Left lung (tissue), 10 donors: ENCODE data around the gene NEK9. TPM values are rescaled to one million over a fixed set of nuclear protein-coding genes. Genes with fewer than 3 reads are reported as not detected.
A peak's percentile ranks its signal among the peaks of the same experiment; 100 is the strongest.
"Not testable (repeated sequence)": the region's sequence is repeated elsewhere in the genome, so short reads cannot be mapped to it uniquely, and the experiment has no call there.

Experiments
- ATAC-seq: fragments of 200-7000 bp; cut with Tn5 transposase; one replicate; pipeline ENCODE4 v1.9.1; 2020; ENCODE audit warnings: moderate library complexity
- DNase-seq, 4 donors: peaks; one replicate each; pipeline ENCODE4 v3.0.0-alpha.2; 2013 to 2020
- H3K27ac ChIP-seq, 2 donors: fragments of 200-600 bp; sonication (generic) in 1 of 2; one replicate each; pipeline versions ENCODE4 v1.5.0 to v1.8.0; 2020 to 2021
- H3K27me3 ChIP-seq, 2 donors: fragments of 200-600 bp; sonication (generic) in 1 of 2; one replicate each; pipeline versions ENCODE4 v1.5.0 to v1.8.0; 2020 to 2021
- H3K36me3 ChIP-seq, 2 donors: fragments of 200-600 bp; sonication (generic) in 1 of 2; one replicate each; pipeline versions ENCODE4 v1.5.0 to v1.8.0; 2020 to 2021
- H3K4me1 ChIP-seq, 2 donors: fragments of 200-600 bp; one replicate each; pipeline ENCODE4 v1.8.0; 2021
- H3K4me3 ChIP-seq, 2 donors: fragments of 200-600 bp; sonication (generic) in 1 of 2; one replicate each; pipeline versions ENCODE4 v1.5.0 to v1.8.0; 2020 to 2021; ENCODE audit warnings: mild to moderate bottlenecking in 1 of 2
- H3K9me3 ChIP-seq, 2 donors: fragments of 200-600 bp; sonication (generic) in 1 of 2; one replicate each; pipeline versions ENCODE4 v1.5.0 to v1.8.0; 2020 to 2021
- CTCF ChIP-seq, 2 donors: fragments of 200-600 bp; sonication (generic) in 1 of 2; IDR thresholded peaks; one replicate each; pipeline versions ENCODE4 v1.5.0 to v1.8.0; 2021; ENCODE audit warnings: antibody characterized with exemption in 2 of 2
- intact Hi-C, 2 donors: fragments of 100-400 bp; cut with DNase I; formaldehyde crosslinking; loops; one replicate each; pipeline versions ENCODE4 v1.11.2 to v1.14.2; 2022
- polyA plus RNA-seq, 6 donors: library from polyadenylated mRNA; unstranded; fragments of 120-200 nt; gene quantifications; one replicate each; pipeline ENCODE4 v1.2.1, GENCODE V29; 2013; ENCODE audit not compliant: insufficient read length in 6 of 6
- total RNA-seq, 2 donors: library from RNA; stranded (reverse); fragmentation: NEBNext Ultra II Directional; extraction: Animal tissue kit (Norgen Biotek cat#: 25700); gene quantifications; one replicate each; pipeline ENCODE4 v1.2.1, GENCODE V29; 2021
- donor health status: DM: no; HTN: yes; CAD: no.
- donor health status: DM: no; HTN: no; CAD: no.

The NEK9 gene
- total and polyA plus RNA-seq, 8 donors, result 75.8 to 147 (median 131) TPM

- DNase-seq, result peak in 2 of 4 donors; percentile 70 to 82
- peak overlapping the region; percentile 14 to 28 for H3K27ac ChIP-seq
- H3K9me3 ChIP-seq, result no peaks in the 10 kb centered on the region
These were observed 5.7 kb upstream of the NEK9 start for GRCh38 chr14:75132382-75133086.

GRCh38 chr14:75128596-75128990 is 1.7 kb upstream of the NEK9 start:
- H3K9me3 ChIP-seq, result no peaks in the 10 kb centered on the region
- H3K27ac ChIP-seq, result peak overlapping the region in 1 of 2 donors; percentile 99
- ATAC-seq (no peak), DNase-seq (no peak)
- peaks cover 29 to 55% of the 10 kb centered on the region in 2 donors for H3K4me1 ChIP-seq
- H3K27me3 ChIP-seq, result no peaks in the 10 kb centered on the region
- intact Hi-C loops, result no loop called here
- H3K36me3 ChIP-seq, result peaks cover 0 to 25% of the 10 kb centered on the region in 2 donors
- no peak for TF ChIP-seq CTCF (IDR thresholded peaks at IDR 0.05)
- no peak overlapping the region for H3K4me3 ChIP-seq

More at GRCh38 chr14:75132382-75133086, 5.7 kb upstream of the NEK9 start:
- no peaks in the 10 kb centered on the region for H3K27me3 ChIP-seq
- intact Hi-C loops, result loop anchor here in 1 of 2 donors (5.0 to 10.0 kb wide), 2 partner anchors 170 to 362 kb away; no protein-coding TSS in a partner anchor
- no peak overlapping the region for H3K4me3 ChIP-seq
- TF ChIP-seq CTCF (IDR thresholded peaks at IDR 0.05), result peak; percentile 58 to 87
- peak; percentile 92 for ATAC-seq
- peaks cover 0 to 45% of the 10 kb centered on the region in 2 donors for H3K36me3 ChIP-seq
- H3K4me1 ChIP-seq, result peaks cover 15 to 24% of the 10 kb centered on the region in 2 donors

GRCh38 chr14:75127903-75128595 is 1.2 kb upstream of the NEK9 start:
- H3K36me3 ChIP-seq, result peaks cover 0 to 20% of the 10 kb centered on the region in 2 donors
- no peak for TF ChIP-seq CTCF (IDR thresholded peaks at IDR 0.05)
- no peak for ATAC-seq
- H3K4me1 ChIP-seq, result peaks cover 29 to 56% of the 10 kb centered on the region in 2 donors
- H3K27me3 ChIP-seq, result no peaks in the 10 kb centered on the region
- peak overlapping the region; percentile 94 to 99 for H3K27ac ChIP-seq
- H3K4me3 ChIP-seq, result peak overlapping the region in 1 of 2 donors; percentile 83
- intact Hi-C loops, result no loop called here
- DNase-seq, result no peak
- no peaks in the 10 kb centered on the region for H3K9me3 ChIP-seq

GRCh38 chr14:75127474-75127820 is 599 bp upstream of the NEK9 start:
- H3K4me3 ChIP-seq, result peak overlapping the region; percentile 64 to 83
- H3K4me1 ChIP-seq, result peaks cover 27 to 50% of the 10 kb centered on the region in 2 donors
- H3K27me3 ChIP-seq, DNase-seq, intact Hi-C loops, H3K9me3 ChIP-seq: not testable (repeated sequence)
- H3K27ac ChIP-seq, result peak overlapping the region; percentile 94 to 99
- ATAC-seq, result peak; percentile 36
- peaks cover 0 to 20% of the 10 kb centered on the region in 2 donors for H3K36me3 ChIP-seq

GRCh38 chr14:75126121-75126544 is 715 bp downstream of the NEK9 start:
- DNase-seq, result no peak
- H3K4me3 ChIP-seq, result peak overlapping the region; percentile 64 to 83
- intact Hi-C loops, result no loop called here
- no peaks in the 10 kb centered on the region for H3K9me3 ChIP-seq
- no peak for ATAC-seq
- no peaks in the 10 kb centered on the region for H3K27me3 ChIP-seq
- peaks cover 0 to 18% of the 10 kb centered on the region in 2 donors for H3K36me3 ChIP-seq
- TF ChIP-seq CTCF (IDR thresholded peaks at IDR 0.05), result no peak
- peak overlapping the region; percentile 94 to 99 for H3K27ac ChIP-seq
- peaks cover 27 to 54% of the 10 kb centered on the region in 2 donors for H3K4me1 ChIP-seq
